A549 (cell line): Measurements from ENCODE around the gene BCAP29. TPM values are rescaled to one million over a fixed set of nuclear protein-coding genes. Genes with fewer than 3 reads are reported as not detected.

ENCODE experiments used
- ATAC-seq, 2 experiments: fragments of 200-7000 bp in 1 of 2; fragments of >200 bp in 1 of 2; cut with Nextera tagmentation in 1 of 2; cut with Tn5 transposase in 1 of 2; 3 replicates each; pipeline versions ENCODE4 v1.8.0 to v1.9.1; 2018 to 2020; ENCODE audit warnings: mild to moderate bottlenecking in 1 of 2, moderate library complexity in 1 of 2
- CTCF ChIA-PET: fragments of 300-600 bp; sonication (Branson Sonifier 250); formaldehyde crosslinking; extraction: SDS; loops from one replicate; lab custom pipeline; 2021; ENCODE audit warnings: antibody characterized with exemption, inconsistent platforms; lab: Yijun Ruan, JAX
- POLR2A ChIA-PET: fragments of 350-600 bp; formaldehyde crosslinking; extraction: SDS; loops from one replicate; lab custom pipeline; 2021; ENCODE audit warnings: antibody characterized with exemption, inconsistent platforms; lab: Yijun Ruan, JAX
- DNase-seq, 2 experiments: peaks; one replicate each; pipeline versions ENCODE4 v3.0.0 to v3.0.0-alpha.2; 2011 to 2016; ENCODE audit warnings: low read depth in 1 of 2, low spot score in 1 of 2
- FAIRE-seq: peaks from 2 replicates; lab custom pipeline; 2011; peaks lifted over from hg19 to GRCh38; lab: Jason Lieb, UNC
- H3K27ac ChIP-seq, 2 experiments: fragments of >200 bp; sonication (Bioruptor Twin); formaldehyde crosslinking; 3 replicates each; pipeline ENCODE4 v1.5.1; 2016 to 2017
- H3K4me1 ChIP-seq: fragments of >200 bp; sonication (Bioruptor Twin); formaldehyde crosslinking; 3 replicates; pipeline ENCODE4 v1.6.1; 2016
- H3K4me2 ChIP-seq: fragments of >200 bp; sonication (Bioruptor Twin); formaldehyde crosslinking; 3 replicates; pipeline ENCODE4 v1.6.1; 2016
- H3K4me3 ChIP-seq: fragments of >200 bp; sonication (Bioruptor Twin); formaldehyde crosslinking; 3 replicates; pipeline ENCODE4 v1.5.1; 2016
- H3K9me3 ChIP-seq: fragments of >200 bp; sonication (Bioruptor Twin); formaldehyde crosslinking; 3 replicates; pipeline ENCODE4 v1.6.1; 2016
- EHF ChIP-seq: fragments of 250-450 bp; sonication (Bioruptor Pico); IDR thresholded peaks from 2 replicates; pipeline ENCODE4 v1.5.0; 2020; ENCODE audit warnings: mild to moderate bottlenecking
- EP300 ChIP-seq, 2 experiments: fragments of >200 bp; sonication (Bioruptor Twin); formaldehyde crosslinking; IDR thresholded peaks; 2 replicates in 1 of 2; 3 replicates in 1 of 2; pipeline ENCODE4 v1.6.1; 2016 to 2017
- FOSB ChIP-seq: fragments of 250-450 bp; sonication (Bioruptor Pico); IDR thresholded peaks from 2 replicates; pipeline ENCODE4 v1.5.0; 2020; ENCODE audit warnings: mild to moderate bottlenecking, moderate library complexity
- HEYL ChIP-seq: fragments of 250-450 bp; sonication (Bioruptor Pico); IDR thresholded peaks from 2 replicates; pipeline ENCODE4 v1.8.0; 2021; ENCODE audit warnings: mild to moderate bottlenecking, moderate library complexity
- HOXB13 ChIP-seq: fragments of 250-450 bp; sonication (Bioruptor Pico); IDR thresholded peaks from 2 replicates; pipeline ENCODE4 v1.5.0; 2020; ENCODE audit warnings: low read depth, mild to moderate bottlenecking, moderate library complexity
- KDM5A ChIP-seq: fragments of 200-600 bp; sonication (generic); IDR thresholded peaks from 2 replicates; pipeline ENCODE4 v1.6.1; 2016; ENCODE audit warnings: antibody characterized with exemption, mild to moderate bottlenecking
- PHF8 ChIP-seq: fragments of 200-600 bp; sonication (generic); IDR thresholded peaks from 2 replicates; pipeline ENCODE4 v1.6.1; 2016; ENCODE audit warnings: low read depth, mild to moderate bottlenecking, antibody characterized with exemption, moderate library complexity, borderline replicate concordance
- POLR2A ChIP-seq: IDR thresholded peaks from 2 replicates; pipeline ENCODE4 v1.6.1; 2012; ENCODE audit warnings: mild to moderate bottlenecking, low read length
- POLR2AphosphoS2 ChIP-seq: conservative IDR thresholded peaks from 2 replicates; pipeline ENCODE4 v1.6.1; 2012; ENCODE audit warnings: low read length, improper control_type of control experiment, inconsistent platforms
- RAD21 ChIP-seq, 2 experiments: fragments of >200 bp in 1 of 2; sonication (Bioruptor Twin) in 1 of 2; formaldehyde crosslinking in 1 of 2; IDR thresholded peaks in 1 of 2; conservative IDR thresholded peaks in 1 of 2; 2 replicates in 1 of 2; 3 replicates in 1 of 2; pipeline ENCODE4 v1.6.1; 2012 to 2018; ENCODE audit warnings: inconsistent platforms in 1 of 2
- RCOR1 ChIP-seq: fragments of 150-350 bp; IDR thresholded peaks from 2 replicates; pipeline ENCODE4 v1.6.1; 2014; ENCODE audit warnings: antibody characterized with exemption, low read length, low read depth
- WGBS: methylation state at CpG from one replicate; pipeline ENCODE4 v1.1.6; 2017; ENCODE audit errors: missing lambda C conversion rate; 5-methylcytosine and 5-hydroxymethylcytosine counted together
- polyA plus RNA-seq, 4 experiments: library from polyadenylated mRNA; depleted of rRNA in 3 of 4; stranded (reverse); fragments of >200 nt; fragmentation: RNase III in 1 of 4; extraction: RNeasy Plus Mini Kit Qiagen cat#74134 plus additional on column Dnase treatment in 1 of 4; gene quantifications; 2 replicates in 3 of 4; 3 replicates in 1 of 4; pipeline ENCODE4 v1.2.3, GENCODE V29; 2011 to 2017
- TF ChIP-seq, protein P1 (sequence below): IDR thresholded peaks from 2 replicates; pipeline ENCODE4 v1.6.1; 2012
- TF ChIP-seq, protein P2 (sequence below): fragments of 200-600 bp; sonication (generic); IDR thresholded peaks from 2 replicates; pipeline ENCODE4 v1.6.1; 2016; ENCODE audit warnings: antibody characterized with exemption, mild to moderate bottlenecking, moderate library complexity
- TF ChIP-seq, protein P3 (sequence below): fragments of >200 bp; sonication (Bioruptor Twin); formaldehyde crosslinking; IDR thresholded peaks from 3 replicates; pipeline ENCODE4 v1.6.1; 2016
- TF ChIP-seq, protein P4 (sequence below): fragments of 250-450 bp; sonication (Bioruptor Pico); IDR thresholded peaks from 2 replicates; pipeline ENCODE4 v1.5.0; 2021; ENCODE audit warnings: mild to moderate bottlenecking, moderate library complexity, borderline replicate concordance

The BCAP29 gene
- polyA plus RNA-seq, 2 of the 4 experiments (the other 2 are of a cell fraction): 38.0 to 66.9 TPM

DNA sequence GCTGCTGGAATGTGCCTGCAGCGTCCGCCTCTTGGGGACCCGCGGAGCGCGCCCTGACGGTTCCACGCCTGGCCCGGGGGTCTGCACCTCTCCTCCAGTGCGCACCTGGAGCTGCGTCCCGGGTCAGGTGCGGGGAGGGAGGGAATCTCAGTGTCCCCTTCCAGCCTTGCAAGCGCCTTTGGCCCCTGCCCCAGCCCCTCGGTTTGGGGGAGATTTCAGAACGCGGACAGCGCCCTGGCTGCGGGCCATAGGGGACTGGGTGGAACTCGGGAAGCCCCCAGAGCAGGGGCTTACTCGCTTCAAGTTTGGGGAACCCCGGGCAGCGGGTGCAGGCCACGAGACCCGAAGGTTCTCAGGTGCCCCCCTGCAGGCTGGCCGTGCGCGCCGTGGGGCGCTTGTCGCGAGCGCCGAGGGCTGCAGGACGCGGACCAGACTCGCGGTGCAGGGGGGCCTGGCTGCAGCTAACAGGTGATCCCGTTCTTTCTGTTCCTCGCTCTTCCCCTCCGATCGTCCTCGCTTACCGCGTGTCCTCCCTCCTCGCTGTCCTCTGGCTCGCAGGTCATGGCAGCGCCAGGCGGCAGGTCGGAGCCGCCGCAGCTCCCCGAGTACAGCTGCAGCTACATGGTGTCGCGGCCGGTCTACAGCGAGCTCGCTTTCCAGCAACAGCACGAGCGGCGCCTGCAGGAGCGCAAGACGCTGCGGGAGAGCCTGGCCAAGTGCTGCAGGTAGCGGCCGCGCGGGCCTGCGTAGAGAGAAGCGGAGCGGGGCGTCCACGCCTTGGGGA lies 81.2 kb downstream of the BCAP29 start:
- H3K4me1 ChIP-seq: peaks cover 9% of the 10 kb centered on the region; the same call in 2 of the 3 replicates
- peak overlapping the region; percentile 85 for H3K4me2 ChIP-seq
- CTCF ChIA-PET: interaction anchor here (0.7 to 1.5 kb wide), 7 partner anchors 20 to 218 kb away, joined by 3 to 4 read pairs (median 3); partner anchors contain the start of gene CBLL1
- DNase-seq (peak in 1 of 2 experiments; percentile 60), FAIRE-seq (no peak), ATAC-seq (peak; percentile 86 to 95)
- 11% methylated on average over 50 of the region's 73 CpGs for WGBS
- POLR2A ChIA-PET: interaction anchor here (1.0 to 1.3 kb wide), 2 partner anchors 82 to 97 kb away, joined by 3 to 4 read pairs; partner anchors contain the start of genes CBLL1, COG5 and DUS4L
- H3K9me3 ChIP-seq: no peaks in the 10 kb centered on the region
- peak overlapping the region; percentile 54 for H3K4me3 ChIP-seq
- TF ChIP-seq EP300 (IDR thresholded peaks at IDR 0.05) (no peak), RAD21 (conservative IDR thresholded peaks at IDR 0.05 in 1 of 2, IDR thresholded peaks at IDR 0.05 in 1 of 2) (0 out of 5 replicates have a peak, but pooled peaks of 1 of the 2 experiments have one; percentile 29)
- TF ChIP-seq, protein P1, sequence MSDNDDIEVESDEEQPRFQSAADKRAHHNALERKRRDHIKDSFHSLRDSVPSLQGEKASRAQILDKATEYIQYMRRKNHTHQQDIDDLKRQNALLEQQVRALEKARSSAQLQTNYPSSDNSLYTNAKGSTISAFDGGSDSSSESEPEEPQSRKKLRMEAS: peak; percentile 56
- TF ChIP-seq, protein P2, sequence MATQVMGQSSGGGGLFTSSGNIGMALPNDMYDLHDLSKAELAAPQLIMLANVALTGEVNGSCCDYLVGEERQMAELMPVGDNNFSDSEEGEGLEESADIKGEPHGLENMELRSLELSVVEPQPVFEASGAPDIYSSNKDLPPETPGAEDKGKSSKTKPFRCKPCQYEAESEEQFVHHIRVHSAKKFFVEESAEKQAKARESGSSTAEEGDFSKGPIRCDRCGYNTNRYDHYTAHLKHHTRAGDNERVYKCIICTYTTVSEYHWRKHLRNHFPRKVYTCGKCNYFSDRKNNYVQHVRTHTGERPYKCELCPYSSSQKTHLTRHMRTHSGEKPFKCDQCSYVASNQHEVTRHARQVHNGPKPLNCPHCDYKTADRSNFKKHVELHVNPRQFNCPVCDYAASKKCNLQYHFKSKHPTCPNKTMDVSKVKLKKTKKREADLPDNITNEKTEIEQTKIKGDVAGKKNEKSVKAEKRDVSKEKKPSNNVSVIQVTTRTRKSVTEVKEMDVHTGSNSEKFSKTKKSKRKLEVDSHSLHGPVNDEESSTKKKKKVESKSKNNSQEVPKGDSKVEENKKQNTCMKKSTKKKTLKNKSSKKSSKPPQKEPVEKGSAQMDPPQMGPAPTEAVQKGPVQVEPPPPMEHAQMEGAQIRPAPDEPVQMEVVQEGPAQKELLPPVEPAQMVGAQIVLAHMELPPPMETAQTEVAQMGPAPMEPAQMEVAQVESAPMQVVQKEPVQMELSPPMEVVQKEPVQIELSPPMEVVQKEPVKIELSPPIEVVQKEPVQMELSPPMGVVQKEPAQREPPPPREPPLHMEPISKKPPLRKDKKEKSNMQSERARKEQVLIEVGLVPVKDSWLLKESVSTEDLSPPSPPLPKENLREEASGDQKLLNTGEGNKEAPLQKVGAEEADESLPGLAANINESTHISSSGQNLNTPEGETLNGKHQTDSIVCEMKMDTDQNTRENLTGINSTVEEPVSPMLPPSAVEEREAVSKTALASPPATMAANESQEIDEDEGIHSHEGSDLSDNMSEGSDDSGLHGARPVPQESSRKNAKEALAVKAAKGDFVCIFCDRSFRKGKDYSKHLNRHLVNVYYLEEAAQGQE: peak; percentile 74; the same call in 1 of the 2 replicates
- peak overlapping the region in 1 of 2 experiments; percentile 57; a peak in 4 of 6 replicates for H3K27ac ChIP-seq

DNA sequence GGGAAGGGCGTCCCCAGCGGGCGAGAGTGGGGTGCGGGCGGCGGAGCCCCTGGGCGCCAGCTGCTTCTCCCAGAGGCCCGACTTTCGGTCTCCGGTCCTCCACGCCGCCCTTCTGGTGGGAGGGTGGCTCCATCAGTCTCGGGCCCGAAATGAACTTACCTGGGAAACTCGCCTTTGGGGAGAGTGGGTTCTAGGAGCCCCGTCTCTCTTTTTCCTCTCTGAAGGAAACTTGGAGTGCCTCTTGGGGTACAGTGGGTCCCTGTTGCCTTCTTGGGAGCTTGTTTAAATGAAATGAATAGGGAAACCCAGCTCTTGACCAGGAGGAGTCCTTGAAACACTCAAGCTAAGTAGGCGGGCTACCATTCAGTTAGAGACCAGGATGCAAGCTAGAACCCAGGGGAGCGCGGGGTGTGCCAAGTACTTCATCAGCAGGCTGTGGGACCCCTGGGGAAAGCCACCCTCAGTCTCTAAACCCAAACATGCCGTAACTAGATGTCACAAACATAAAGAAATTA lies 81.9 kb downstream of the BCAP29 start:
- TF ChIP-seq RCOR1: no peak
- TF ChIP-seq, all 56 proteins: peak for 0
- ChIA-PET POLR2A (interaction anchor here (1.0 kb wide), 1 partner anchor 98 kb away, joined by 3 read pairs; the partner anchor contains the start of genes COG5 and DUS4L), CTCF (interaction anchor here (0.7 to 1.5 kb wide), 7 partner anchors 19 to 217 kb away, joined by 3 to 4 read pairs (median 3); partner anchors contain the start of gene CBLL1)
- peak overlapping the region; percentile 85 for H3K4me2 ChIP-seq
- ATAC-seq: peak; percentile 2 to 25; a peak in 3 of 6 replicates
- H3K9me3 ChIP-seq: no peaks in the 10 kb centered on the region
- no peak for FAIRE-seq
- H3K4me1 ChIP-seq: peaks cover 9% of the 10 kb centered on the region; the same call in 2 of the 3 replicates
- peak overlapping the region; percentile 54 for H3K4me3 ChIP-seq
- WGBS: 14% methylated on average over 20 of the region's 20 CpGs
- peak overlapping the region in 1 of 2 experiments; percentile 57; a peak in 4 of 6 replicates for H3K27ac ChIP-seq
- DNase-seq: peak in 1 of 2 experiments; percentile 25

DNA sequence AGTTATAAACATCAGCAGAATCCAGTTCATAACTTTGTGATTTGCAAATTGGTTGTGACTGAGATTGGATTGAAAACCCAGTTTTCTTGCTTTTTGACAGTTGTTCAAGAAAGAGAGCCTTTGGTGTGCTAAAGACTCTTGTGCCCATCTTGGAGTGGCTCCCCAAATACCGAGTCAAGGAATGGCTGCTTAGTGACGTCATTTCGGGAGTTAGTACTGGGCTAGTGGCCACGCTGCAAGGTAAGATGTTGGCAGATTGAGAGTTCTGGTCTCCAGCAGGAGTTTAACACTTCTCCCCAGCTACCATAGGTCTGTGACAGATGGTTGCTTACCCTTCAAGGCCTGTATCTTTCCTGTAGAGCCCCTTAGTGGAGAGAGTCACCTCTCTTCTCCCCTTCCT lies 83.2 kb downstream of the BCAP29 start:
- CTCF ChIA-PET: no interaction called here

More for the DNA sequence above, 83.2 kb downstream of the BCAP29 start:
- FAIRE-seq (no peak), DNase-seq (no peak), ATAC-seq (no peak)
- Histone ChIP-seq H3K4me1 (peaks cover 9% of the 10 kb centered on the region; the same call in 2 of the 3 replicates), H3K4me2 (no peak overlapping the region), H3K9me3 (no peaks in the 10 kb centered on the region), H3K27ac (no peak overlapping the region), H3K4me3 (no peak overlapping the region)
- 53% methylated on average over 4 of the region's 4 CpGs for WGBS
- no peak for TF ChIP-seq HOXB13 (CRISPR knock-in tag)
- TF ChIP-seq, protein P1: no peak
- TF ChIP-seq, protein P3, sequence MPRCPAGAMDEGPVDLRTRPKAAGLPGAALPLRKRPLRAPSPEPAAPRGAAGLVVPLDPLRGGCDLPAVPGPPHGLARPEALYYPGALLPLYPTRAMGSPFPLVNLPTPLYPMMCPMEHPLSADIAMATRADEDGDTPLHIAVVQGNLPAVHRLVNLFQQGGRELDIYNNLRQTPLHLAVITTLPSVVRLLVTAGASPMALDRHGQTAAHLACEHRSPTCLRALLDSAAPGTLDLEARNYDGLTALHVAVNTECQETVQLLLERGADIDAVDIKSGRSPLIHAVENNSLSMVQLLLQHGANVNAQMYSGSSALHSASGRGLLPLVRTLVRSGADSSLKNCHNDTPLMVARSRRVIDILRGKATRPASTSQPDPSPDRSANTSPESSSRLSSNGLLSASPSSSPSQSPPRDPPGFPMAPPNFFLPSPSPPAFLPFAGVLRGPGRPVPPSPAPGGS: no peak
- TF ChIP-seq POLR2A: no peak
- TF ChIP-seq FOSB (CRISPR knock-in tag): no peak
- TF ChIP-seq EHF (CRISPR knock-in tag): no peak
- TF ChIP-seq RCOR1: no peak
- TF ChIP-seq KDM5A: no peak
- no peak for TF ChIP-seq HEYL (CRISPR knock-in tag)
- no peak for TF ChIP-seq PHF8
- no peak for TF ChIP-seq POLR2AphosphoS2
- TF ChIP-seq, protein P4, sequence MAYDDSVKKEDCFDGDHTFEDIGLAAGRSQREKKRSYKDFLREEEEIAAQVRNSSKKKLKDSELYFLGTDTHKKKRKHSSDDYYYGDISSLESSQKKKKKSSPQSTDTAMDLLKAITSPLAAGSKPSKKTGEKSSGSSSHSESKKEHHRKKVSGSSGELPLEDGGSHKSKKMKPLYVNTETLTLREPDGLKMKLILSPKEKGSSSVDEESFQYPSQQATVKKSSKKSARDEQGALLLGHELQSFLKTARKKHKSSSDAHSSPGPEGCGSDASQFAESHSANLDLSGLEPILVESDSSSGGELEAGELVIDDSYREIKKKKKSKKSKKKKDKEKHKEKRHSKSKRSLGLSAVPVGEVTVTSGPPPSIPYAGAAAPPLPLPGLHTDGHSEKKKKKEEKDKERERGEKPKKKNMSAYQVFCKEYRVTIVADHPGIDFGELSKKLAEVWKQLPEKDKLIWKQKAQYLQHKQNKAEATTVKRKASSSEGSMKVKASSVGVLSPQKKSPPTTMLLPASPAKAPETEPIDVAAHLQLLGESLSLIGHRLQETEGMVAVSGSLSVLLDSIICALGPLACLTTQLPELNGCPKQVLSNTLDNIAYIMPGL (CRISPR knock-in tag): no peak
- POLR2A ChIA-PET: no interaction called here
